ENCODE results near the gene ATP2B2. TPM values are rescaled to one million over a fixed set of nuclear protein-coding genes. Genes with fewer than 3 reads are reported as not detected.

The ATP2B2 gene
- total RNA-seq, 2 experiments from 2014 or later, result 0.05 TPM; not detected in 1

DNA sequence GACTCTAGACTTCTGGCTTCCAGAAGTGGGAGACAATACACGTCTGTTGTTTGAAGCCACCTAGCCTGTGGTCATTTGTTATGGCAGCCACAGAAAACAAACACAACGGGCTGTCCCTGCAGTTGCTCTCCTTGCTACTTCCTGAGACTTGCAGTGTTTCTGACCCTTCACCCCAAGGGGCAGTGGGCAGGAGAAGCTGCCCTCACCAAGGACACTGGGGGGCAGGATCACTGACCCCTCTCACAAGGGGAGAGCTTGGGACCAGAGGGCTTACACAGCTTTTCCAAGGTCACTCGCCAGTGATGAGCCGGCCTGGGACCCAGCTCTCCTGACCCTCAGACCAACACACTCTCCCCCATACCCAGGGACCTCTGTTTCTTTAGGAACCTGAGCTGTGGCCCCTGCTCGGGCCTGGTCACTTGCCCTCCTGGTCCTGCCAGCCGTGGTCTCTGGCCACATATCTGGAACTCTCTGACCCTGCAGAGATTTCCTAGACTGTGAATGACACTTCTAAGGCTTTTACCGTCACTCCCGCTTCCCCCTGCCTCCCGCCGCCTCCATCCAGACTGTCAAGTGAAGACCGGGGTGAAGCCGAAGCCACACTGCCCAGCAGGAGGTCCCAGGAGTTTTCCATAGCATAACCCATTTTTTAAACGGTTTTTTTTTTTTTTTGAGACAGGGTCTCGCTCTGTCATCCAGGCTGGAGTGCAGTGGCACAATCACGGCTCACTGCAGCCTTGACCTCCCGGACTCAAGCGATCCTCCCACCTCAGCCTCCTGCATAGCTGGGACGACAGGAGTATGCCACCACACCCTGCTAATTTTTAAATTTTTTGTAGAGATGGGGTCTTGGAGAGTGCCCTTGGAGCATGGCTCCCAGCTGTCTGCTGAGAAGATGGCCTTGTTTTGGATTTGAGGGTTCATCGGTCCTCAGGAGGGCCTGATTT lies 4.4 kb downstream of the ATP2B2 start:
- Mint-ChIP-seq H3K36me3 (ENCODE audit: low read depth) (no peaks in the 10 kb centered on the region), H3K27me3 (peaks cover 12% of the 10 kb centered on the region), H3K9me3 (ENCODE audit: low read depth) (no peaks in the 10 kb centered on the region), H3K4me3 (no peak overlapping the region), H3K27ac (no peak overlapping the region), H3K4me1 (peaks cover 5% of the 10 kb centered on the region)
- DNase-seq (no peak), ATAC-seq (no peak)
- CTCF ChIA-PET, result no interaction called here
- POLR2A ChIA-PET, result no interaction called here
- intact Hi-C loops (cut with DNase I, micrococcal nuclease), result loop anchor here in 1 of 2 experiments (5.0 kb wide), 1 partner anchor 136 kb away; no protein-coding TSS in a partner anchor

DNA sequence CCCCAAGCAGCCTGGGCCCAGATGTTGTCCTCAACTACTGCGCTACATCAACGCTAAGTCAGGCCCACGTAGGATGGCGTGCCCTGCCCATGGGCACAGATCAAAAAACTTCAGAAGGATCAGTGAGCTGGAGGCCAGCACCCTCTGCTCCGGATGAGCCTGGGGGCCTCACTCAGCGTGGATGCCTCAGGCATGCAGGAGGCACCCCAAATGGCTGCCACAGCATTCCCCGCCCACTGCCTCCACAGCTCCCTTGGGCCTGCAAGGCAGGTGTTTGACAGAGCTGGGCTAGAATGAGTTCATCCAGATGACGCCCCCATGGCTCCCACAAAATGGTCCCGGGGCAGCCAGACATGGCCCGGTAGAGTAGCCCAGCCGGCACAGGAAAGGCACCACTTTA lies 7.1 kb downstream of the ATP2B2 start:
- no peaks in the 10 kb centered on the region for H3K4me1 Mint-ChIP-seq
- intact Hi-C loops (cut with DNase I, micrococcal nuclease), result no loop called here
- ATAC-seq (no peak), DNase-seq (no peak)
- H3K27me3 Mint-ChIP-seq, result no peaks in the 10 kb centered on the region
- H3K9me3 Mint-ChIP-seq (ENCODE audit: low read depth), result no peaks in the 10 kb centered on the region
- no peaks in the 10 kb centered on the region for H3K36me3 Mint-ChIP-seq (ENCODE audit: low read depth)
- no peak overlapping the region for H3K4me3 Mint-ChIP-seq
- CTCF ChIA-PET, result interaction anchor here (0.8 to 1.1 kb wide), 2 partner anchors 14 to 45 kb away, joined by 3 to 4 read pairs; no protein-coding TSS in a partner anchor
- no peak overlapping the region for H3K27ac Mint-ChIP-seq
- POLR2A ChIA-PET, result no interaction called here

DNA sequence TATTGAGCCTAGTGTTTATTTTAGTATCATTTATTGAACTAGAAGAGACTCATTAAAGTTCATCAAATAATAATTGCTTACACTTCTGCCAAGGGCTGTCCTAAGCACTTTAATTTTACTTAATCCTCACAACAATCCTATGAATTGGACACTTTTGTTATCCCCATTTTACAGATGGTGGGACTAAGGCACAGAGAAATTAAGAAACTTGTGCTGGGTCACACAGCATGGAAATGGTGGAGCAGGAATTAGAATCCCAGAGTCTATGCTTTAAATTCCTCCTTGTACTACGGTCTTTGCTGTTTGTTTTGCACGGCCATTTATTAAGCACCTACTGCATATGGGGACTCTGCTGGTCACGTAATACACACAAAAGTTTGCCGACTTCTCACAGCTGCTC lies 7.9 kb downstream of the ATP2B2 start:
- H3K4me1 Mint-ChIP-seq, result no peaks in the 10 kb centered on the region
- H3K27me3 Mint-ChIP-seq, result no peaks in the 10 kb centered on the region
- ATAC-seq, result no peak
- no peaks in the 10 kb centered on the region for H3K9me3 Mint-ChIP-seq (ENCODE audit: low read depth)
- H3K4me3 Mint-ChIP-seq, result no peak overlapping the region
- no peaks in the 10 kb centered on the region for H3K36me3 Mint-ChIP-seq (ENCODE audit: low read depth)
- intact Hi-C loops (cut with DNase I, micrococcal nuclease), result no loop called here
- DNase-seq, result no peak
- POLR2A ChIA-PET, result interaction anchor here (0.6 kb wide), 1 partner anchor 16 kb away, joined by 3 read pairs; no protein-coding TSS in a partner anchor
- CTCF ChIA-PET, result interaction anchor here (1.1 kb wide), 1 partner anchor 13 kb away, joined by 3 read pairs; no protein-coding TSS in a partner anchor
- H3K27ac Mint-ChIP-seq, result no peak overlapping the region

DNA sequence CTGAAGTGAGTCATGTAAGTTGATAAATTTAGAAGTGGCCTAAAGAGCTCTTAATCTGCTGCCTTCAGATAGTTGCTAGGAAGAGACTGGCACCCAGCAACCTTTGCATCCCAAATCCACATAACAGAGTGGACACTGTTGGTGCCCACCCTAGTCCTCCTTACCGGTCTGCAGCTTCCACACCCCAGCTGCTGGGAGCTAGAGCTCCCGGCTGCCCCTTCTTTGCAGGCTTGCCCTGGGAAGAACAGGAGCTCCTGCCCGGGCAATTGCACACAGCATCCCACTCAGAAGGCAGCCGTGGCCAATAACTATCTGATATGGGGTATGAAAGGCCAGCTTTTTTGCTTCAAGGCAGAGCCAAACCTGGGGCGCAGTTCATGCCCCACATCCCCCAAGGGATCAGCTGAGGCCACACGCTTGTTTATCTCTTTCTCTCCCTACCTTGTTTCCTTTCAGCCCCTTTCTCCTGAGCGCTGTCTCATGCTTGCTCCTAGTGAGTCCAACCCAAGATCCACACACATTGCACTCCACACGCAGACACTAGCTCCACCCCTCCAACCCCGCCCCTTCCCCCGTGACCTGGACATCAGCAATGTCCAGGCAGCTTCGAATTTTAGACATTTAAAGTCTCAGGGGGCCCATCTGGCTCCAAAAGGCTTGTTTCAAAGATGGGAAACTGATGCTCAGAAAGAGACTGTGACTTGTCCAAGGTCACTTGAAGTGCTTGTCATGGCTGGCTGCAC lies 9.1 kb downstream of the ATP2B2 start:
- CTCF ChIA-PET, result interaction anchor here (0.6 to 1.2 kb wide), 3 partner anchors 15 to 153 kb away, joined by 3 to 4 read pairs (median 3); no protein-coding TSS in a partner anchor
- H3K27ac Mint-ChIP-seq, result no peak overlapping the region
- DNase-seq (no peak), ATAC-seq (no peak)
- no peaks in the 10 kb centered on the region for H3K4me1 Mint-ChIP-seq
- no peaks in the 10 kb centered on the region for H3K27me3 Mint-ChIP-seq
- H3K4me3 Mint-ChIP-seq, result no peak overlapping the region
- no peaks in the 10 kb centered on the region for H3K36me3 Mint-ChIP-seq (ENCODE audit: low read depth)
- intact Hi-C loops (cut with DNase I, micrococcal nuclease), result no loop called here
- H3K9me3 Mint-ChIP-seq (ENCODE audit: low read depth), result no peaks in the 10 kb centered on the region
- POLR2A ChIA-PET, result no interaction called here

DNA sequence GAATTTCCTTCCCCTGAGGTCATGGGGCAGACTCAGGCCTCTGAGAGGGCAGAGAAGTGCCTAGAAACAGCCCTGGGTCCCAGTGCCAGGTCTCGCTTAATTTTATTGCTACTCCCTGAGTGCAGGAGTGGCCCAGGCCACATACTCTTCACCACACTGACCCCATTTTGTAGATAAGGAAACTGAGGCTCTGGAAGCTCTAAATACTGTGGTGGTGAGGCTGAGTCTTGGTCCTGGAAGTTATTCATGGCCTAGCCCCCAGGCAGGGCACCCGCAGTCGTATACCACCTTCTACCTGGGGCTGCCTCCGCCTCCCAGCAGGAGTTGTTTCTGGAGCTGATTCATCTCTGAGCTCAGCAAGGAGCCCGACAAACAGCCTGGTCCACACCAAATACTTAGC lies 9.8 kb downstream of the ATP2B2 start:
- CTCF ChIA-PET, result interaction anchor here (0.6 to 1.2 kb wide), 4 partner anchors 15 to 384 kb away, joined by 3 to 4 read pairs (median 3); no protein-coding TSS in a partner anchor
- POLR2A ChIA-PET, result no interaction called here
- Mint-ChIP-seq H3K36me3 (ENCODE audit: low read depth) (no peaks in the 10 kb centered on the region), H3K27me3 (no peaks in the 10 kb centered on the region), H3K4me3 (no peak overlapping the region), H3K9me3 (ENCODE audit: low read depth) (no peaks in the 10 kb centered on the region), H3K27ac (no peak overlapping the region), H3K4me1 (no peaks in the 10 kb centered on the region)
- DNase-seq (no peak), ATAC-seq (no peak)
- intact Hi-C loops (cut with DNase I, micrococcal nuclease), result no loop called here

DNA sequence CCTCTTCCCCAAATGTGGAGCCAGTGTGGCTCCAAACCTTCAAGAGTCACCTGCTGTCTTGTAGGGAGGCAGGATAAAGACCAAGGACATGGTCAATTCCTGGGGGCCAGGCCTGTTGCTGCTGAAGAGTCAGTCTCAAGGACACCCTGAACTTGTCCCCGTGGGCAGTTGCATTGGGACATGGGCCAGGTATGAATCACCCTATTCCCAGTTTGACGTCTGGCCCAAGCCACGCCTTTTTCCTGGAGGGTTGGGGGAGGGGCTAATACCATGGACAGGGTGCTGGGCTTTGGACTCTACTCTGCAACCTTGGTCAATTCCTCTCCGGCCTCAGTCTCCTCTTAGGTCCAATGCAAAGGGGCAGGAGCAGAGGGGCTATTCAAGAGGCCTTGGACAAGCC lies 10.4 kb downstream of the ATP2B2 start:
- H3K27ac Mint-ChIP-seq, result no peak overlapping the region
- ChIA-PET CTCF (interaction anchor here (0.6 to 1.2 kb wide), 2 partner anchors 151 to 385 kb away, joined by 3 to 4 read pairs; no protein-coding TSS in a partner anchor), POLR2A (no interaction called here)
- DNase-seq, result no peak
- ATAC-seq, result no peak
- no peaks in the 10 kb centered on the region for H3K27me3 Mint-ChIP-seq
- no peak overlapping the region for H3K4me3 Mint-ChIP-seq
- intact Hi-C loops (cut with DNase I, micrococcal nuclease), result no loop called here
- H3K4me1 Mint-ChIP-seq, result no peaks in the 10 kb centered on the region
- no peaks in the 10 kb centered on the region for H3K36me3 Mint-ChIP-seq (ENCODE audit: low read depth)
- no peaks in the 10 kb centered on the region for H3K9me3 Mint-ChIP-seq (ENCODE audit: low read depth)

DNA sequence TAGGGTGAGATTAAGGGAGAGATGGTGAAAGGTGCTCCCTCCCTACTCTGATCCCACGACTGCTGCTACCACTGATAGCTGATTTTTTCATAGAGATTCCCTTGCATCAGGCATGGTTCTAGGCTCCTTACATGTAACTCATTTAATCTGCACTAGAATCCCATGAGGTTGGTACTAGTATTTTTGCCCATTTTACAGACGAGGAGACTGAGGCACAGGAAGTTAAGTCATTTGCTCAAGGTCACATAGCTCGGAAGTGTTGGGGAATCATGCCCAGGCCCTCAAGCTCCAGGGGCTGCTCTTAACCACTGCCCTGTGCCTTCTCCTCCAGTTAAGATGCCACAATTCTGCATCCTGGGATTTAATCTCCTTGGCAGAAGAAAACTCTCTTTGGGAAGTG lies 11.2 kb downstream of the ATP2B2 start:
- no peaks in the 10 kb centered on the region for H3K36me3 Mint-ChIP-seq (ENCODE audit: low read depth)
- H3K4me3 Mint-ChIP-seq, result no peak overlapping the region
- no peaks in the 10 kb centered on the region for H3K27me3 Mint-ChIP-seq
- ChIA-PET POLR2A (no interaction called here), CTCF (no interaction called here)
- DNase-seq, result no peak
- intact Hi-C loops (cut with DNase I, micrococcal nuclease), result no loop called here
- no peak overlapping the region for H3K27ac Mint-ChIP-seq
- H3K4me1 Mint-ChIP-seq, result no peaks in the 10 kb centered on the region
- no peaks in the 10 kb centered on the region for H3K9me3 Mint-ChIP-seq (ENCODE audit: low read depth)
- no peak for ATAC-seq

DNA sequence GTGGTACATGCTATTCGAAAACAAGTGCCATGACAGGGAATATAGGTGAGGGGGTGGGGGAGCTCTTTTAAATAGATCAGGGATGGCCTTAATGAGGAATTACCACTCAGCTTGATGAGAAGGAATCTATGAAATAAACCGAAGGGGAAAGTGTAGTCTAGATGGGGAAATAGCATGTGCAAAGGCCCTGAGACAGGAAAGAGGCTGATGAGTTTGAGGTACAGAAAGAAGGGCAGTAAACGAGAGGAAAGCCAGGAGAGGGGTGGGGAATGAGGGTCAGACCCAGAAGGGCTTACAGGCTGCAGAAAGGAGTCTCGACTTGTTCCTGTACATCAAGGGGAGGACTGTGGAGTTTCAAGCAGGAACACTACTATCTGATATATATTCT lies 12.2 kb downstream of the ATP2B2 start:
- Mint-ChIP-seq H3K4me3 (no peak overlapping the region), H3K27ac (no peak overlapping the region)

DNA sequence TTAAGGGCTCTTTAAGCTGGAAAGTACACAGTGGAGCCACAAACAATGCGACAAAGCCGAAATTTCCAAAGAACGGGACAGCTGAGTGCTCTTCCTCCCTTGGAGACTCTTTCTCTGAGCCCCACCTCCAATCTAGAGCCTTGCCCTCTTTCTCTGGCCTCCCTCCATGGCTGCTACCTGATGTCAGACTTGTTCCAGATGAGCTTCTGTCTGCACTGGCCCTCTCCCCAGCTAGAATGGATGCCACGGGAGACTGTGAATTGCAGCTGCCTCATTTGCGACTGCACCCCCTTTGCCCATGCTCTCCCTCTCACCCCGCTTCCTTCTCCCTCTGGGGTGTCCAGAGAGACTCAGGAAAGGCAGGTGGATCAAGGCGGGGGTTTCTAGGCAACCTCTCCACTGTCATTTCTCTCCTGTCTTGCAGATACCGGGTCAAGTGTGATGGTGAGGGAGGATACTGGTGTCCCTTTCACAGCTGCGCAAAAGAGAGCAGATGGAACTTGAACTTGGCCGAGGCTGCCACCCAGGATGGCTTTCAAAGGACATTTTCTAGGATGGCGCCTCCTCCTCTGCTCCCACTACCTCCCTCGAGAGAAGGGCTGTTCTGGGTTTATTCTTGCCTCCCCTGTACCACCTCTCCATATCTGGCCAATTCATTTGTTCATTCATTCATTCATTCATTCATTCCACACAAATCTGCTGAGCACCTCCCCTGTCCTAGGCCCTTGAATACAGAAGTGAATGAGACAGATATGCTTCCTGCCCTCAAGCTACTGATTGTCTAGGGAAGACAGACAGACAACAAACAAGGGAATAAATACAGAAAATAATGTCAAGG lies 12.8 kb downstream of the ATP2B2 start:
- Mint-ChIP-seq H3K9me3 (ENCODE audit: low read depth) (no peaks in the 10 kb centered on the region), H3K4me3 (no peak overlapping the region), H3K36me3 (ENCODE audit: low read depth) (no peaks in the 10 kb centered on the region), H3K4me1 (no peaks in the 10 kb centered on the region), H3K27ac (no peak overlapping the region), H3K27me3 (no peaks in the 10 kb centered on the region)
- DNase-seq (no peak), ATAC-seq (no peak)
- intact Hi-C loops (cut with DNase I, micrococcal nuclease), result no loop called here
- CTCF ChIA-PET, result interaction anchor here (0.6 kb wide), 2 partner anchors 115 to 1244 kb away, joined by 3 to 5 read pairs; no protein-coding TSS in a partner anchor
- POLR2A ChIA-PET, result no interaction called here

More for the DNA sequence above, 12.2 kb downstream of the ATP2B2 start:
- H3K9me3 Mint-ChIP-seq (ENCODE audit: low read depth), result no peaks in the 10 kb centered on the region
- DNase-seq (no peak), ATAC-seq (no peak)
- no peaks in the 10 kb centered on the region for H3K4me1 Mint-ChIP-seq
- H3K36me3 Mint-ChIP-seq (ENCODE audit: low read depth), result no peaks in the 10 kb centered on the region
- CTCF ChIA-PET, result interaction anchor here (0.6 kb wide), 1 partner anchor 115 kb away, joined by 3 read pairs; no protein-coding TSS in a partner anchor
- POLR2A ChIA-PET, result no interaction called here
- intact Hi-C loops (cut with DNase I, micrococcal nuclease), result no loop called here
- H3K27me3 Mint-ChIP-seq, result no peaks in the 10 kb centered on the region

DNA sequence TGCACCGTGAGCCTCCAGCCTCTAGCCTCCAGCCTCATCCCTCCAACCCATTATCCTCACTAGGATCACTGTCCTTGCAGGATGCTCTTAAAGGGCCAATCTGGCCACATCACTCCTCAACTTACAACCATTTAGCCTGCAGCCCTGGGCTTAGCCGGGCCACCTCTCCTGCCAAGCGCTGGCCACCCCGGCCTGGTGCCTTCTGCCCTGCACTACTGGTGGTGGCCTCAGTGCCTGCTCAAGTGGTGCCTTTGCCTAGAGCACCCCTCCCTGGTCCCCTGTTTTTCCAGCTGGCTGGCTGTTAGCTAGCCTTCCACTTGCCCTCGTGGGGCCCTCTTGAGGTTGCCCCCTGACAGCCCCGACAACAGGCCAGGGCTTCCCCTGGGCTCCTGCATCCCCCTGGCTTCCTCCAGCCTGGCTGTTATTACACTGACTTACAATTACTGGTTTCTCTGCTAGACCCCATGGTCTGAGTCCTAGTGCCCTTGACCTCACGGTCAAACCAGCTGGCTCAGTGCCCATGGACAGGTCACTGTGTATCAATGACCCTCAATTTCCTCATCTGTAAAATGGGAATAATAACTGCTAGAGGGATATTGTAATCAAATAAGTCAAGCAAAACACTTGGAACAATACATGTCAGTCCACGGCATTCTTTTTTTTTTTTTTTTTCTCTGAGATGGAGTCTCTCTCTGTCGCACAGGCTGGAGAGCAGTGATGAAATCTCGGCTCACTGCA lies 15.5 kb downstream of the ATP2B2 start:
- CTCF ChIA-PET, result interaction anchor here (0.7 kb wide), 1 partner anchor 20 kb away, joined by 3 read pairs; no protein-coding TSS in a partner anchor
- Mint-ChIP-seq H3K4me3 (no peak overlapping the region), H3K9me3 (ENCODE audit: low read depth) (no peaks in the 10 kb centered on the region), H3K36me3 (ENCODE audit: low read depth) (no peaks in the 10 kb centered on the region), H3K27me3 (no peaks in the 10 kb centered on the region), H3K4me1 (no peaks in the 10 kb centered on the region), H3K27ac (no peak overlapping the region)
- DNase-seq, result no peak
- ATAC-seq, result no peak
- intact Hi-C loops (cut with DNase I, micrococcal nuclease), result no loop called here
- POLR2A ChIA-PET, result no interaction called here
